RWPE2 (cell line): Measurements from ENCODE around the gene CRIP3.
A peak's percentile ranks its signal among the peaks of the same experiment; 100 is the strongest.

Experiments used
- ATAC-seq: fragments of 200-7000 bp; cut with Tn5 transposase; 3 replicates; pipeline ENCODE4 v1.9.1; 2021; ENCODE audit warnings: low read depth
- DNase-seq: peaks from one replicate; pipeline ENCODE4 v3.0.0-alpha.2; 2020; ENCODE audit warnings: low spot score
- H3K27ac ChIP-seq: fragments of 450-650 bp; 2 replicates; pipeline ENCODE4 v1.5.1; 2017; ENCODE audit warnings: mild to moderate bottlenecking; ENCODE audit not compliant: poor library complexity, severe bottlenecking
- H3K27me3 ChIP-seq: fragments of 250-450 bp; sonication (Bioruptor Pico); 2 replicates; pipeline ENCODE4 v1.5.1; 2021; ENCODE audit warnings: mild to moderate bottlenecking, moderate library complexity; ENCODE audit not compliant: insufficient read depth, poor library complexity, severe bottlenecking
- H3K36me3 ChIP-seq: fragments of 250-450 bp; sonication (Bioruptor Pico); 2 replicates; pipeline ENCODE4 v1.5.1; 2020; ENCODE audit warnings: low read depth, mild to moderate bottlenecking, moderate library complexity
- H3K4me1 ChIP-seq: fragments of 250-450 bp; sonication (Bioruptor Pico); 2 replicates; pipeline ENCODE4 v1.5.1; 2021; ENCODE audit warnings: mild to moderate bottlenecking, moderate library complexity; ENCODE audit not compliant: insufficient read depth, poor library complexity, severe bottlenecking
- H3K4me3 ChIP-seq: fragments of 250-450 bp; sonication (Bioruptor Pico); 2 replicates; pipeline ENCODE4 v1.5.1; 2021; ENCODE audit warnings: mild to moderate bottlenecking, moderate library complexity; ENCODE audit not compliant: severe bottlenecking
- H3K9me3 ChIP-seq: fragments of 250-450 bp; sonication (Bioruptor Pico); 2 replicates; pipeline ENCODE4 v1.5.1; 2021; ENCODE audit warnings: mild to moderate bottlenecking, moderate library complexity; ENCODE audit not compliant: severe bottlenecking
- TF ChIP-seq, protein P1 (sequence below): fragments of 450-650 bp; IDR thresholded peaks from one replicate; pipeline ENCODE4 v1.5.1; 2017; ENCODE audit warnings: mild to moderate bottlenecking, moderate library complexity; ENCODE audit not compliant: poor library complexity, severe bottlenecking

The CRIP3 gene

DNA sequence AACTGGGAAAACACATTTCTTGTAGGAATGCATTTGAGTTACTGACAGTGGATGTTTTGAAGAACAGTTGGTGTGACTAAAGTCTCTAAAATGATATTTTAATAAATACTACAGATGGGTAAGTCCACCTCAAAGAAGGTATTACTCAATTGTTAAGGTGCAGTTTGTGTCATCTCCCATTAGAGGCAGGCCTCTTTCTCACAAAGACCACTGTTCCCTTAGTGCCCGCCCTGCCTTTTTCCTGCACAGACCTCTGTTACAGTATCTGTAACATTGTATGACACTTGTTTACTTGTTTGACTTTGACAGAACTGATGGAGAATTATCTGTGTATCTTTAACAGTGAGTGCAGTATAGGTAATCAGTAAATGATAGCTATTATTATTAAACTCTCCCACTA, 5.2 kb upstream of the CRIP3 start:
- Histone ChIP-seq H3K36me3 (no peaks in the 10 kb centered on the region), H3K27me3 (no peaks in the 10 kb centered on the region), H3K4me1 (no peaks in the 10 kb centered on the region), H3K4me3 (no peak overlapping the region), H3K27ac (no peak overlapping the region), H3K9me3 (peaks cover 2% of the 10 kb centered on the region)
- TF ChIP-seq, protein P1, sequence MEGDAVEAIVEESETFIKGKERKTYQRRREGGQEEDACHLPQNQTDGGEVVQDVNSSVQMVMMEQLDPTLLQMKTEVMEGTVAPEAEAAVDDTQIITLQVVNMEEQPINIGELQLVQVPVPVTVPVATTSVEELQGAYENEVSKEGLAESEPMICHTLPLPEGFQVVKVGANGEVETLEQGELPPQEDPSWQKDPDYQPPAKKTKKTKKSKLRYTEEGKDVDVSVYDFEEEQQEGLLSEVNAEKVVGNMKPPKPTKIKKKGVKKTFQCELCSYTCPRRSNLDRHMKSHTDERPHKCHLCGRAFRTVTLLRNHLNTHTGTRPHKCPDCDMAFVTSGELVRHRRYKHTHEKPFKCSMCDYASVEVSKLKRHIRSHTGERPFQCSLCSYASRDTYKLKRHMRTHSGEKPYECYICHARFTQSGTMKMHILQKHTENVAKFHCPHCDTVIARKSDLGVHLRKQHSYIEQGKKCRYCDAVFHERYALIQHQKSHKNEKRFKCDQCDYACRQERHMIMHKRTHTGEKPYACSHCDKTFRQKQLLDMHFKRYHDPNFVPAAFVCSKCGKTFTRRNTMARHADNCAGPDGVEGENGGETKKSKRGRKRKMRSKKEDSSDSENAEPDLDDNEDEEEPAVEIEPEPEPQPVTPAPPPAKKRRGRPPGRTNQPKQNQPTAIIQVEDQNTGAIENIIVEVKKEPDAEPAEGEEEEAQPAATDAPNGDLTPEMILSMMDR: no peak
- DNase-seq (no peak), ATAC-seq (no peak)

DNA sequence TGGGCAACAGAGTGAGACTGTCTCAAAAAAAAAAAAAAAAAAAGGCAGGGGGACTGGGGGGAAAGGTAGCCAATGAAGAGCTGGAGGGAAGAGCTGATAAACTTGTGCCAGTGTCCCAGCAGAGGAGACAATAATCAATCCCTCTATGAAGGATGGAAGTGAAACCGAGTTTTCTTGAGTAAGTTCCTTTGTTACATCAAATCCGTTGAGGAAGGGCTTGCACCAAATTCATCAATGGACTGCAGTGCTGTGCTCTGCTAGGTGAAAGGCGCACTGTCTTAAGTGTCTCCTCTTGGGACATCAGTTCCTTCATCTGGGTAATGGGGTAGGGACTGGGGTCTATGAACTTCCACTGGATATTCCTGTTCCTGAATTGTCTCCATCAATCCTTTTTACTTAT, 3.0 kb upstream of the CRIP3 start:
- Histone ChIP-seq H3K27ac (no peak overlapping the region), H3K36me3 (no peaks in the 10 kb centered on the region), H3K9me3 (peaks cover 2% of the 10 kb centered on the region), H3K4me3 (no peak overlapping the region), H3K4me1 (no peaks in the 10 kb centered on the region), H3K27me3 (no peaks in the 10 kb centered on the region)
- DNase-seq (no peak), ATAC-seq (no peak)
- TF ChIP-seq, protein P1: no peak

DNA sequence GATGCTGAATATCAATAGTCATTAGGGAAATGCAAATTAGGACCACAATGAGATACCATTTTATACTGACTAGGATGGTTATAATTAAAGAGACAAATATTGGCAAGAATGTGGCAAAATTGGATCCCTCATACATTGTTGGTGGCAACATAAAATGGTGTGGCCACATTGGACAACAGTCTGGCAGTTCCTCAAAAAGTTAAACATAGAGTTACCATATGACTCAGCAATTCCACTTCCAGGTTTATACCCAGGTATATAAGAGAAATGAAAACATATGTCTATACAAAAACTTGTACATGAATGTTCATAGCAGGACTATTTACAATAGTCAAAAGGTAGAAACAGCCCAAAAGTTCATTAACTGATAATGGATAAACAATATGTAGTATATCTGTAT, 2.0 kb upstream of the CRIP3 start:
- no peak for ATAC-seq
- Histone ChIP-seq H3K4me3 (no peak overlapping the region), H3K27ac (no peak overlapping the region), H3K9me3 (peaks cover 2% of the 10 kb centered on the region), H3K4me1 (no peaks in the 10 kb centered on the region), H3K36me3 (no peaks in the 10 kb centered on the region), H3K27me3 (no peaks in the 10 kb centered on the region)
- DNase-seq: no peak
- TF ChIP-seq, protein P1: no peak

DNA sequence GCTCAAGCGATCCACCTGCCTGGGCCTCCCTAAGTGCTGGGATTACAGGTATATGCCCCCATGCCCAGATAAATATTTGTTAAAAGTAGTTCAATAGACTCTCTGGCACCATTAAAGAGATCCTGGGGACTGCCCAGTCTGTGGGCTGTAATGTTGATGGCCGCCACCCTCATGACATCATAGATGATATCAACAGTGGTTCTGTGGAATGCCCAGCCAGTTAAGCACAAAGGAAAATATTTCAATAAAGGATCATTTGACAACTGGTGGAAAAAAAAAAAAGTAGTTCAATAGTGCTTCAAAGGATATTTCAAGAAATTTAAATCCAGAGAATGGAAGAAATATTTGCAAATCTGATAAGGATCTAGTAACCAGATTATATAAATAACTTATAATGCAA, 1.5 kb upstream of the CRIP3 start:
- H3K4me3 ChIP-seq: no peak overlapping the region
- peaks cover 2% of the 10 kb centered on the region for H3K9me3 ChIP-seq
- ATAC-seq (no peak), DNase-seq (no peak)
- H3K4me1 ChIP-seq: no peaks in the 10 kb centered on the region
- H3K27ac ChIP-seq: no peak overlapping the region
- H3K27me3 ChIP-seq: no peaks in the 10 kb centered on the region
- H3K36me3 ChIP-seq: no peaks in the 10 kb centered on the region
- TF ChIP-seq, protein P1: no peak

DNA sequence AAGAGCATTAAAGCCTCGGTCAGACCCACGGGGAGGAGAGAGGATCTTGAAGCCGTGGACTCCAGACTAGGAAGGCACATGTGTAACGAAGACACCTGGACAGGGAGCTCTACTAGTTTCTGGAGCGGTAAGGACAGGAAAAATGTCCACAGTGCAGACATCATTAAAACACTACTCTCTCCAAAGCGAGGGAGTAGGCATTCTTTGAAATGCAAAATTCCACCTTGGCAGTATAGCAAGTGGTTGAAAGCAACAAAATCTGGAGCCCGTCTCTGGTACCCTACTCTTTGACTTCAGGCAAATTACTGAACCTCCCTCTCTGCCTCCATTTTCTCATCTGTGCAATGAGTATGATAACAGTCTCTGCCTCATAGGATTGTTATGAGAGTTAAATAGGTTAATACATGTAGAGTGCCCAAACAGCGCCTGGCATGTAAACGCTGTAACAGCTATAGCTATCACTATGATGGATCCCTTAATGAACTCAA, 408 bp upstream of the CRIP3 start:
- no peaks in the 10 kb centered on the region for H3K27me3 ChIP-seq
- no peak overlapping the region for H3K27ac ChIP-seq
- DNase-seq: no peak
- TF ChIP-seq, protein P1: no peak
- peaks cover 2% of the 10 kb centered on the region for H3K9me3 ChIP-seq
- no peaks in the 10 kb centered on the region for H3K4me1 ChIP-seq
- no peaks in the 10 kb centered on the region for H3K36me3 ChIP-seq
- no peak for ATAC-seq
- H3K4me3 ChIP-seq: peak overlapping the region; percentile 23
